ENCODE results near the gene U2AF2.

Gene U2AF2

GRCh38 chr19:55674841-55675660 lies 20.2 kb downstream of the U2AF2 start, which contains the start of gene EPN1:
EPN1 (plus strand) TSS chr19:55675226; CDS start chr19:55678628, 3,402 bp downstream.
- peak; percentile 94 to 98 for DNase-seq (ENCODE audit: low read depth in 2 of 2)

- no peak for DNase-seq (ENCODE audit: low read depth in 2 of 2)
Measured at GRCh38 chr19:55675661-55676354, 21.0 kb downstream of the U2AF2 start.

- DNase-seq (ENCODE audit: low read depth in 2 of 2) = no peak
Measured at GRCh38 chr19:55676383-55676782, 21.5 kb downstream of the U2AF2 start.

- no peak for DNase-seq (ENCODE audit: low read depth in 2 of 2)
Measured at GRCh38 chr19:55676889-55677505, 22.2 kb downstream of the U2AF2 start.

- DNase-seq (ENCODE audit: low read depth in 2 of 2) = no peak
Measured at GRCh38 chr19:55677572-55678028, 22.8 kb downstream of the U2AF2 start.

GRCh38 chr19:55678121-55678671 lies 23.4 kb downstream of the U2AF2 start:
- DNase-seq (ENCODE audit: low read depth in 2 of 2) = no peak

GRCh38 chr19:55679343-55680257 lies 24.8 kb downstream of the U2AF2 start:
- no peak for DNase-seq (ENCODE audit: low read depth in 2 of 2)

GRCh38 chr19:55680339-55681130 lies 25.7 kb downstream of the U2AF2 start:
- no peak for DNase-seq (ENCODE audit: low read depth in 2 of 2)

GRCh38 chr19:55681131-55682092 lies 26.6 kb downstream of the U2AF2 start:
- DNase-seq (ENCODE audit: low read depth in 2 of 2) = no peak

GRCh38 chr19:55683449-55684261 lies 28.8 kb downstream of the U2AF2 start:
- no peak for DNase-seq (ENCODE audit: low read depth in 2 of 2)

- no peak for DNase-seq (ENCODE audit: low read depth in 2 of 2)
Measured at GRCh38 chr19:55684946-55685681, 30.3 kb downstream of the U2AF2 start.

GRCh38 chr19:55685776-55686175 lies 30.9 kb downstream of the U2AF2 start:
- DNase-seq (ENCODE audit: low read depth in 2 of 2) = no peak

- no peak for DNase-seq (ENCODE audit: low read depth in 2 of 2)
Measured at GRCh38 chr19:55686311-55687050, 31.6 kb downstream of the U2AF2 start.

- no peak for DNase-seq (ENCODE audit: low read depth in 2 of 2)
Measured at GRCh38 chr19:55687281-55688201, 32.7 kb downstream of the U2AF2 start.

GRCh38 chr19:55688422-55689218 lies 33.8 kb downstream of the U2AF2 start:
- DNase-seq (ENCODE audit: low read depth in 2 of 2) = no peak

All from stimulated activated CD8-positive, alpha-beta memory T cell treated with anti-CD3 and anti-CD28 coated beads, Interleukin-7, amount 100 ng/mL, for 4 hours (primary cell).